NCI-H2196 (cell line): Measurements from ENCODE around the gene CHN2.
"Not testable (repeated sequence)": the region's sequence is repeated elsewhere in the genome, so short reads cannot be mapped to it uniquely, and the experiment has no call there.

Source experiments
- DNase-seq: peaks from one replicate; lab custom pipeline; 2025; ENCODE audit not compliant: unreplicated experiment; lab: John Stamatoyannopoulos, UW

CHN2 gene

GRCh38 chr7:29255906-29256692 is 61.5 kb downstream of the CHN2 start:
- DNase-seq = peak; percentile 33

- no peak for DNase-seq
Measured at GRCh38 chr7:29256693-29257002, 62.1 kb downstream of the CHN2 start.

DNA sequence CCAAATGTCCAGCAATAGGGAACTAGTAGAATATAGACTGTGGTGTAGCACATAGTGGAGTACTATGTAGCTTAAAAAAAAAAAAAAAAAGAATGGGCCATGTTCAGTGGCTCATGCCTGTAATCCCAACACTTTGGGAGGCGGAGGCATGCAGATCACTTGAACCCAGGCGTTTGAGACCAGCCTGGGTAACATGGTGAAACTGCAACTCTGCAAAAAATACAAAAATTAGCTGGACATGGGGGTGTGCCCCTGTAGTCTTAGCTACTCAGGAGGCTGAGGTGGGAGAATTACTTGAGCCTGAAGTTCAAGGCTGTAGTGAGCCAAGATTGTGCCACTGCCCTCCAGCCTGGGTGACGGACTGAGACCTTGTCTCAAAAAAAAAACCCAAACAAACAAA is 64.4 kb downstream of the CHN2 start:
- no peak for DNase-seq

DNA sequence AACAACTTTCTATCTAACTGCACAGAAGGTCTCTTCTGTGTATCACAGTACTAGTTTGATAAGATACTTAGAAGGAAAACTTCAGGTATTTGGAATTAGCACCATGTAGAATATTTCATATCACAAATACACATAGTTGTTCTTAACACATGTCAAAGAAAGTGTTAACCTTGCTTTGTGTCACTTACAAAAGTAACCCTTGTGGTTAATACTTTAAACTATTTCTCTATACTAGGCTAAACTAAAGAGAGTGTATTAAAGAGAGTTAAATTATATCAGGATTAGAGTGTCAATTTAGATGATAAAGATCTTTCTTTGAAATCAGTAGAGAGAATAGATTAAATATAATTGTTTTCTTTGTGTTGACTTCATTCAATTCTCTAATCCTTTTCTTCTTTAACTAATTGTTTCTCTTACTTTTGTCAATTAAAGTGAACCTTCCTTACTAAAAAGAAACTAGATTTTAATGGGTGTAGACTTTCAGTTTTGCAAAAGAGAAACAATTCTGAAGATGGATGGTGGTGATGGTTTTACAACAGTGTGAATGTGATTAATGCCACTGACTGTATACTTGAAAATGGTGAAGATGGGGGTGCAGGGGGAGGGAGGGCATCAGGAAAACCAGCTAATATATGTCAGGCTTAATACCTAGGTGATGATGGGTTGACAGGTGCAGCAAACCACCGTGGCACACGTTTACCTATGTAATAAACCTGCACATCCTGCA is 67.8 kb downstream of the CHN2 start:
- DNase-seq = no peak

- DNase-seq = not testable (repeated sequence)
Measured at GRCh38 chr7:29263601-29264207, 69.1 kb downstream of the CHN2 start.

GRCh38 chr7:29265208-29265923 is 70.8 kb downstream of the CHN2 start:
- DNase-seq = no peak

DNA sequence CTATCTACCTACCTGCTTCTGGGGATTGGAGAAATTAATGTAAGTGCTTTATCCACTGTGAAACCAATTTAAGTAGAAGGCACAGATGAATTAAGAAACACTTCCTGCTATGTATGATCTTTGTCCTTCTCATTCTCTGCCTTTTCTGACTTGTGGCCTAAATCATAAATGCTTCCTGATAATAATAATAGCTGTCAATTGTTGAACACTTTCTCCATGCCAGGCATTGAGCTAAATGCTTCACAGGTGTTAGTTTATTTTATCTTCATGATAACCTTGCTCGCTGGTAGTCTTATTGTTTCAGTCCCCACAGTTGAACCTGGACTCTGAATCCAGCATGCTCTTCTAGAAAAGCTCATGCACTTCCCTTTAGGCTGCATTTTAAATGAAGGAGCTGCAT is 75.4 kb downstream of the CHN2 start:
- DNase-seq = no peak

- no peak for DNase-seq
Measured at GRCh38 chr7:29270594-29271318, 76.2 kb downstream of the CHN2 start.

- DNase-seq = no peak
Measured at GRCh38 chr7:29271319-29271658, 76.7 kb downstream of the CHN2 start.

GRCh38 chr7:29272057-29272456 is 77.5 kb downstream of the CHN2 start:
- DNase-seq = no peak

DNA sequence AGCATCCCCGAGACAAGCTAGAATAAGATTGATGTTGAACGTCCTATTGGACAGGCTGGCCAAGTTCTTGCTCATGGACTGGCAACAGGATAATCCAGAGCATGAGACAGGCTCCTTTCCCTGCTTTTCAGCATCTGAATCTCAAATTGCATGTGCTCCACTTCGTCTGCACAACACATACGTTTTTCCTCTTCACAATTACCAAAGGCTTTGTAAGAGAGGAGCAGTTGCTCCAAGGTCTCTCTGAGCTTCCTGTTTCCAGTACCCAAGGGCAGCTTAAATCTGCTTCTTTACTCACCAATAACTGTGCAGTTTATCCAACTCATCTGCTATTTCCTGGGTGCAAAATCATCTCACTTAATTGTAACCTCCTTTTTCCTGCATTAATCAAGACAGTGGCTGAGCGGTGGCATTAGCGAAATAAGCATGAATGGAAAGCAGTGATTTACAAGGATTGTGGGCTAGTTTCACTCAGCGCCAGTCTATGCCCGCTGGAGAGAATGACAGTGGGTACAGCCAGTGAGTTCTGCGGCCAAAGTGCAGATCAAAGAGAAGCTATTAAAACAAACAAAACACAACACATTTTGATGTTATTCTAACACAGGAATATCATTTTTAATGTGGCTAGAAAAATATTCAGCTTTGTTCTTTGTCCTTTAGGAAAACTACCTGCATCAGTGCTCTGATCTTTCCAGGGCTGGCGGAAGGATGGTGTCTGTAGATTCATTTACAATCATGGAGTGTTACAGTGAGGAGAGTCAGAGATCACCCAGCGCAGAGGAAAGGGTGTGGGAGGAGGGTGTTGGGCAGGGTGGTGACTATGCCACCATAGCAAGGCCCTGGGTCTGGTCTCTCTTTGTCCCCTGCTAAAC is 79.8 kb downstream of the CHN2 start:
- DNase-seq = peak; percentile 12

GRCh38 chr7:29275018-29275318 is 80.4 kb downstream of the CHN2 start:
- no peak for DNase-seq

DNA sequence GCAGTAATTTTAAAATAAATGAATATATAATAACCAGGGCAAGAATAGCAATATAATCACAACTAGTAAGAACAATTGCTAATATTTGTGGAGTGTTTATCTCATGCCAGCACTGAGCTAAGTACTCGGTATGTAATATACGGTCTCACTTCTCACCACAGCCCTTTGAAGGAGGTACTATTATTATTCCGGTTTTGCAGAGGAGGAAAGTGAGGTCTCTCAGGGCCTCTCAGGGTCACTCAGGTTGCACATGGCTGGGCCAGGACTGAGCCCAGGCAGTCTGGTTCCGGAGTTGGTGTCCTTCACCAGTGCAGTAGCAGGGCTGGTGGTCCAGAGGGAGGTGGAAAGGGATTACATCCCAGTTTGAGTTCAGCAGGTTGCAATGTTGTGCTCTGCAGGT is 80.9 kb downstream of the CHN2 start:
- no peak for DNase-seq

GRCh38 chr7:29276199-29276598 is 81.6 kb downstream of the CHN2 start:
- no peak for DNase-seq

DNA sequence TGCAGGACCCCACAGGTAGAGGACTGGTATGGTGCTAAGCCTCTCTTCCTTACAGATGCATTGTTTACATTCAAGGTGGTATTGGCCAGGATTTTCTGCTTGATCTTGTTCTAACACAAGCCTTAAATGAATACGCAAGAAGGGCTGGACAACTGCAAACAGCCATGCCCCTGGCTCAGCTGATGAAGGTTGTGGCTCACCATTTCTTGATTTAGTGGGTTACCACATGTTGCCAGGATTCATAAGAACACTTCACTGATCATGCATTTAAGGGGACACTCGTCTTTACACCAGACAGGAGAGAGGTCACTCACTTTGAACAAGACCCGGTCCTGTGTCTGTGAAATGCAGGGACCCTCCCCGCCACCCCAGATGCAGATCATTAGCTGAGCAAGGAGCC is 82.2 kb downstream of the CHN2 start:
- no peak for DNase-seq

GRCh38 chr7:29277436-29278215 is 83.1 kb downstream of the CHN2 start:
- no peak for DNase-seq

- no peak for DNase-seq
Measured at GRCh38 chr7:29278337-29279069, 83.9 kb downstream of the CHN2 start.

GRCh38 chr7:29281782-29282541 is 87.4 kb downstream of the CHN2 start:
- DNase-seq = no peak
